HUES48 (cell line): Measurements from ENCODE around the gene ZSCAN22.

Experiments used
- H3K27ac ChIP-seq: one replicate; pipeline ENCODE4 v1.7.0; 2013; ENCODE audit warnings: low read depth, low read length, inconsistent platforms
- H3K27me3 ChIP-seq: 2 replicates; pipeline ENCODE4 v1.6.1; 2013; ENCODE audit warnings: mild to moderate bottlenecking, low read length; ENCODE audit not compliant: control insufficient read depth, insufficient read depth
- H3K36me3 ChIP-seq: 2 replicates; pipeline ENCODE4 v1.6.1; 2013; ENCODE audit warnings: low read length; ENCODE audit not compliant: control insufficient read depth, insufficient read depth
- H3K4me1 ChIP-seq: 2 replicates; pipeline ENCODE4 v1.6.1; 2013; ENCODE audit warnings: mild to moderate bottlenecking, low read length; ENCODE audit not compliant: control insufficient read depth, insufficient read depth
- H3K4me3 ChIP-seq: 2 replicates; pipeline ENCODE4 v1.5.1; 2013; ENCODE audit warnings: mild to moderate bottlenecking, low read depth, low read length
- H3K9ac ChIP-seq: 2 replicates; pipeline ENCODE4 v1.6.1; 2013; ENCODE audit warnings: mild to moderate bottlenecking, low read depth, low read length, moderate library complexity
- H3K9me3 ChIP-seq: 2 replicates; pipeline ENCODE4 v1.6.1; 2013; ENCODE audit warnings: low read length; ENCODE audit not compliant: control insufficient read depth, insufficient read depth

The ZSCAN22 gene

GRCh38 chr19:58319241-58319640 is 7.6 kb upstream of the ZSCAN22 start:
- Histone ChIP-seq H3K27me3 (no peaks in the 10 kb centered on the region), H3K36me3 (peaks cover 22% of the 10 kb centered on the region), H3K9me3 (no peaks in the 10 kb centered on the region), H3K9ac (no peak overlapping the region), H3K4me3 (no peak overlapping the region), H3K27ac (no peak overlapping the region), H3K4me1 (no peaks in the 10 kb centered on the region)

- no peaks in the 10 kb centered on the region for H3K9me3 ChIP-seq
- H3K9ac ChIP-seq = no peak overlapping the region
- no peaks in the 10 kb centered on the region for H3K27me3 ChIP-seq
- peak overlapping the region; percentile 86 for H3K4me3 ChIP-seq
- H3K4me1 ChIP-seq = 0 out of 2 replicates have a peak, but pooled peaks cover 4% of the 10 kb centered on the region
- peaks cover 4% of the 10 kb centered on the region; the same call in 1 of the 2 replicates for H3K36me3 ChIP-seq
- no peak overlapping the region for H3K27ac ChIP-seq
Measured at GRCh38 chr19:58325311-58326022, 1.3 kb upstream of the ZSCAN22 start.

- peak overlapping the region; percentile 86 for H3K4me3 ChIP-seq
- peaks cover 4% of the 10 kb centered on the region; the same call in 1 of the 2 replicates for H3K36me3 ChIP-seq
- H3K4me1 ChIP-seq = 0 out of 2 replicates have a peak, but pooled peaks cover 4% of the 10 kb centered on the region
- peak overlapping the region; percentile 43; the same call in 1 of the 2 replicates for H3K9ac ChIP-seq
- H3K27me3 ChIP-seq = no peaks in the 10 kb centered on the region
- no peaks in the 10 kb centered on the region for H3K9me3 ChIP-seq
- H3K27ac ChIP-seq = no peak overlapping the region
Measured at GRCh38 chr19:58326501-58326913, 287 bp upstream of the ZSCAN22 start.

GRCh38 chr19:58328999-58329398 is 2.2 kb downstream of the ZSCAN22 start:
- H3K27ac ChIP-seq = no peak overlapping the region
- no peak overlapping the region for H3K4me3 ChIP-seq
- 0 out of 2 replicates have a peak, but pooled peaks cover 4% of the 10 kb centered on the region for H3K4me1 ChIP-seq
- H3K27me3 ChIP-seq = no peaks in the 10 kb centered on the region
- no peaks in the 10 kb centered on the region for H3K36me3 ChIP-seq
- no peaks in the 10 kb centered on the region for H3K9me3 ChIP-seq
- H3K9ac ChIP-seq = no peak overlapping the region

GRCh38 chr19:58330458-58330857 is 3.7 kb downstream of the ZSCAN22 start:
- Histone ChIP-seq H3K36me3 (no peaks in the 10 kb centered on the region), H3K4me1 (0 out of 2 replicates have a peak, but pooled peaks cover 4% of the 10 kb centered on the region), H3K27ac (no peak overlapping the region), H3K9me3 (no peaks in the 10 kb centered on the region), H3K9ac (no peak overlapping the region), H3K4me3 (no peak overlapping the region), H3K27me3 (no peaks in the 10 kb centered on the region)

- H3K4me1 ChIP-seq = no peaks in the 10 kb centered on the region
- no peak overlapping the region for H3K27ac ChIP-seq
- H3K9me3 ChIP-seq = no peaks in the 10 kb centered on the region
- H3K36me3 ChIP-seq = no peaks in the 10 kb centered on the region
- H3K27me3 ChIP-seq = no peaks in the 10 kb centered on the region
- H3K9ac ChIP-seq = no peak overlapping the region
- no peak overlapping the region for H3K4me3 ChIP-seq
Measured at GRCh38 chr19:58332697-58333096, 5.9 kb downstream of the ZSCAN22 start.

GRCh38 chr19:58334691-58335249 is 8.0 kb downstream of the ZSCAN22 start:
- Histone ChIP-seq H3K27ac (no peak overlapping the region), H3K36me3 (peaks cover 10% of the 10 kb centered on the region; the same call in 1 of the 2 replicates), H3K9ac (no peak overlapping the region), H3K27me3 (no peaks in the 10 kb centered on the region), H3K4me3 (no peak overlapping the region), H3K4me1 (no peaks in the 10 kb centered on the region), H3K9me3 (no peaks in the 10 kb centered on the region)

DNA sequence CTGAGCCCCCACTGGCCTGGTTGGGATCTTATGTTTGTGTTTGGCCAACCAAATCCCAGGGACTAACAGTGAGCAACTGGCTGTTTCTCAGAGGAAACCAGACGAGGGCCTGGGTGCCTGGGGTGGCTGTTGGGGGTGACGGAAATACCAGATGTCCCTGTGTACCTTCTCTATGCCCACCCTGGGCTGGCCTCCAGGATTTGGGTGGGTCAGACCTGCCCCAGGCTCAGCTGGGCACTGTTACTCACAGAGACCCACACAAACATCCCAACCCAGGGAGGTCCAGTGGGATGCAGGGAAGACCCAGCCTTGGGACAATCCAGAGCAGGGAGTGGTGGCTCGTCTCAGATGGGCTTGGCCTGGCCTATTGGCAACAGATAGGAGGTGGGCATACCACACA is 8.8 kb downstream of the ZSCAN22 start:
- Histone ChIP-seq H3K27me3 (no peaks in the 10 kb centered on the region), H3K9ac (no peak overlapping the region), H3K36me3 (peaks cover 10% of the 10 kb centered on the region; the same call in 1 of the 2 replicates), H3K27ac (no peak overlapping the region), H3K4me3 (no peak overlapping the region), H3K4me1 (no peaks in the 10 kb centered on the region), H3K9me3 (no peaks in the 10 kb centered on the region)

- no peaks in the 10 kb centered on the region for H3K4me1 ChIP-seq
- H3K9ac ChIP-seq = no peak overlapping the region
- H3K4me3 ChIP-seq = no peak overlapping the region
- H3K9me3 ChIP-seq = no peaks in the 10 kb centered on the region
- H3K27ac ChIP-seq = no peak overlapping the region
- H3K27me3 ChIP-seq = no peaks in the 10 kb centered on the region
- H3K36me3 ChIP-seq = peaks cover 10% of the 10 kb centered on the region; the same call in 1 of the 2 replicates
Measured at GRCh38 chr19:58336216-58336615, 9.4 kb downstream of the ZSCAN22 start.

DNA sequence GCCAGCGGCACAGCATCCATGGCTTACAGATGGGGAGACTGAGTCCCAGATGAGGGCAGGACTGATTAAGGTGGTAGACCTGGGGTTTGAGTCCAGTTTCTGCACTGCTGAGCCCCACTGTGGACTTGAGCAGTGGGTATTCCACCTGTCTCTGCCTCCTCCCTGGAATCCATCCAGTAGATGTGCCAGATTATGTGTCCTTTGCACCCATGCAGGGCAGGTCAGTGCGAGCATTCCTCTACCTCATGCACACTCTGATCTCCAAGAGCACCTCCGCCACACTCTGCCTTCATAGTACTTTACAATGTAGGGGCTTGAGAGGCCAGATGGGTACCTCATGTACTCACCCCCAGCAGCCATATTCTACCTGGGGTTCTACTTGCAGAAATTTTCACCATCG is 10.0 kb downstream of the ZSCAN22 start:
- Histone ChIP-seq H3K4me3 (no peak overlapping the region), H3K27me3 (no peaks in the 10 kb centered on the region), H3K36me3 (peaks cover 10% of the 10 kb centered on the region; the same call in 1 of the 2 replicates), H3K9ac (no peak overlapping the region), H3K27ac (no peak overlapping the region), H3K4me1 (no peaks in the 10 kb centered on the region), H3K9me3 (no peaks in the 10 kb centered on the region)

GRCh38 chr19:58338336-58338735 is 11.5 kb downstream of the ZSCAN22 start:
- Histone ChIP-seq H3K27me3 (no peaks in the 10 kb centered on the region), H3K4me1 (no peaks in the 10 kb centered on the region), H3K9me3 (no peaks in the 10 kb centered on the region), H3K9ac (no peak overlapping the region), H3K4me3 (no peak overlapping the region), H3K36me3 (peaks cover 10% of the 10 kb centered on the region; the same call in 1 of the 2 replicates), H3K27ac (no peak overlapping the region)
